Mucosa of rectum (tissue), 2 donors: ENCODE data around the gene C9orf40.

Experiments
- H3K27ac ChIP-seq, 2 donors: one replicate each; pipeline ENCODE4 v1.7.0; 2013; ENCODE audit warnings: inconsistent platforms in 2 of 2, low read depth in 2 of 2, low read length in 2 of 2
- H3K27me3 ChIP-seq, 2 donors: one replicate each; pipeline ENCODE4 v1.7.0; 2013; ENCODE audit warnings: low read length in 2 of 2; ENCODE audit not compliant: control insufficient read depth in 2 of 2, insufficient read depth in 2 of 2
- H3K36me3 ChIP-seq, 2 donors: one replicate each; pipeline ENCODE4 v1.7.0; 2013; ENCODE audit warnings: low read length in 2 of 2; ENCODE audit not compliant: control insufficient read depth in 2 of 2, insufficient read depth in 2 of 2
- H3K4me1 ChIP-seq, 2 donors: one replicate each; pipeline ENCODE4 v1.7.0; 2013; ENCODE audit warnings: low read length in 2 of 2, mild to moderate bottlenecking in 1 of 2; ENCODE audit not compliant: control insufficient read depth in 2 of 2, insufficient read depth in 2 of 2
- H3K4me3 ChIP-seq, 2 donors: one replicate each; pipeline ENCODE4 v1.7.0; 2013; ENCODE audit warnings: low read length in 2 of 2
- H3K9ac ChIP-seq, 2 donors: one replicate each; pipeline ENCODE4 v1.7.0; 2013; ENCODE audit warnings: low read length in 2 of 2, low read depth in 1 of 2, mild to moderate bottlenecking in 1 of 2
- H3K9me3 ChIP-seq, 2 donors: one replicate each; pipeline ENCODE4 v1.7.0; 2013; ENCODE audit warnings: low read length in 2 of 2; ENCODE audit not compliant: control insufficient read depth in 2 of 2
- donor health status: healthy.
- donor health status: Normal muscosa, but diverticular disease.

Gene C9orf40

GRCh38 chr9:74942801-74943200 is 9.9 kb downstream of the C9orf40 start:
- Histone ChIP-seq H3K4me1 (no peaks in the 10 kb centered on the region), H3K9ac (no peak overlapping the region), H3K9me3 (no peaks in the 10 kb centered on the region), H3K27me3 (no peaks in the 10 kb centered on the region), H3K27ac (no peak overlapping the region), H3K4me3 (no peak overlapping the region), H3K36me3 (no peaks in the 10 kb centered on the region)

- H3K27me3 ChIP-seq, result no peaks in the 10 kb centered on the region
- H3K9ac ChIP-seq, result no peak overlapping the region
- no peak overlapping the region for H3K4me3 ChIP-seq
- no peak overlapping the region for H3K27ac ChIP-seq
- H3K36me3 ChIP-seq, result no peaks in the 10 kb centered on the region
- H3K9me3 ChIP-seq, result no peaks in the 10 kb centered on the region
- no peaks in the 10 kb centered on the region for H3K4me1 ChIP-seq
Measured at GRCh38 chr9:74940600-74940999, 12.1 kb downstream of the C9orf40 start.

- Histone ChIP-seq H3K9ac (no peak overlapping the region), H3K27ac (no peak overlapping the region), H3K4me1 (no peaks in the 10 kb centered on the region), H3K9me3 (no peaks in the 10 kb centered on the region), H3K4me3 (no peak overlapping the region), H3K27me3 (no peaks in the 10 kb centered on the region), H3K36me3 (no peaks in the 10 kb centered on the region)
Measured at GRCh38 chr9:74935008-74935407, 17.7 kb downstream of the C9orf40 start.

- Histone ChIP-seq H3K27me3 (no peaks in the 10 kb centered on the region), H3K4me3 (no peak overlapping the region), H3K27ac (no peak overlapping the region), H3K36me3 (no peaks in the 10 kb centered on the region), H3K9me3 (no peaks in the 10 kb centered on the region), H3K4me1 (peaks cover 2 to 4% of the 10 kb centered on the region in 2 donors), H3K9ac (no peak overlapping the region)
Measured at GRCh38 chr9:74921737-74922136, 31.0 kb downstream of the C9orf40 start.

GRCh38 chr9:74920944-74921626 is 31.6 kb downstream of the C9orf40 start:
- H3K9me3 ChIP-seq, result no peaks in the 10 kb centered on the region
- H3K9ac ChIP-seq, result no peak overlapping the region
- H3K36me3 ChIP-seq, result no peaks in the 10 kb centered on the region
- peaks cover 2 to 4% of the 10 kb centered on the region in 2 donors for H3K4me1 ChIP-seq
- H3K4me3 ChIP-seq, result no peak overlapping the region
- no peak overlapping the region for H3K27ac ChIP-seq
- H3K27me3 ChIP-seq, result no peaks in the 10 kb centered on the region

GRCh38 chr9:74910036-74910435 is 42.7 kb downstream of the C9orf40 start:
- no peaks in the 10 kb centered on the region for H3K4me1 ChIP-seq
- H3K27ac ChIP-seq, result no peak overlapping the region
- H3K9me3 ChIP-seq, result peaks cover 0 to 3% of the 10 kb centered on the region in 2 donors
- no peak overlapping the region for H3K4me3 ChIP-seq
- H3K27me3 ChIP-seq, result no peaks in the 10 kb centered on the region
- no peak overlapping the region for H3K9ac ChIP-seq
- H3K36me3 ChIP-seq, result no peaks in the 10 kb centered on the region

GRCh38 chr9:74908665-74909064 is 44.0 kb downstream of the C9orf40 start:
- Histone ChIP-seq H3K9ac (no peak overlapping the region), H3K27ac (no peak overlapping the region), H3K27me3 (no peaks in the 10 kb centered on the region), H3K36me3 (no peaks in the 10 kb centered on the region), H3K4me3 (no peak overlapping the region), H3K9me3 (peaks cover 0 to 3% of the 10 kb centered on the region in 2 donors), H3K4me1 (no peaks in the 10 kb centered on the region)

GRCh38 chr9:74907085-74907484 is 45.6 kb downstream of the C9orf40 start:
- H3K9ac ChIP-seq, result no peak overlapping the region

GRCh38 chr9:74901001-74901400 is 51.7 kb downstream of the C9orf40 start:
- Histone ChIP-seq H3K36me3 (no peaks in the 10 kb centered on the region), H3K4me1 (no peaks in the 10 kb centered on the region), H3K9me3 (no peaks in the 10 kb centered on the region), H3K9ac (no peak overlapping the region), H3K27me3 (no peaks in the 10 kb centered on the region), H3K27ac (no peak overlapping the region), H3K4me3 (no peak overlapping the region)

More at GRCh38 chr9:74907085-74907484, 45.6 kb downstream of the C9orf40 start:
- no peak overlapping the region for H3K4me3 ChIP-seq
- H3K9me3 ChIP-seq, result peaks cover 0 to 3% of the 10 kb centered on the region in 2 donors
- H3K27ac ChIP-seq, result no peak overlapping the region
- no peaks in the 10 kb centered on the region for H3K4me1 ChIP-seq
- H3K27me3 ChIP-seq, result no peaks in the 10 kb centered on the region
- no peaks in the 10 kb centered on the region for H3K36me3 ChIP-seq
